ENCODE results near the gene TMEM116.

DNA sequence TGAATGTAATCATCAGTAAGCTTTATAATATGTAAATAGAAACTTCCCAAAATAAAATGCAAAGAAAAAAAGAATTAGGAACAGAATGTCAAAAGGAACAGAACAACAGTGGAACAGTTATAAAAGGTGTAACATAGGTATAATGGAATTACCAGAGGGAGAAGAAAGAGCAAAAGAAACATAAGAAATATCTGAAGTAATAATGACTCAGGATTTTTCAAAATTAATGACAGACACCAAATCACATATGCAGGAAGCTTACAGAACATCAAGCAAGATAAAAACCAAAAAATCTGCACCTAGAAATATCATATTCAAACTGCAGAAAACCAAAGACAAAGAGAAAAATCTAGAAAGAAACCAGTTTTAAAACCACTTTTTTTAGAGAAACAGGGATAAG is 36.1 kb downstream of the TMEM116 start:
- TF ChIP-seq, protein P1, sequence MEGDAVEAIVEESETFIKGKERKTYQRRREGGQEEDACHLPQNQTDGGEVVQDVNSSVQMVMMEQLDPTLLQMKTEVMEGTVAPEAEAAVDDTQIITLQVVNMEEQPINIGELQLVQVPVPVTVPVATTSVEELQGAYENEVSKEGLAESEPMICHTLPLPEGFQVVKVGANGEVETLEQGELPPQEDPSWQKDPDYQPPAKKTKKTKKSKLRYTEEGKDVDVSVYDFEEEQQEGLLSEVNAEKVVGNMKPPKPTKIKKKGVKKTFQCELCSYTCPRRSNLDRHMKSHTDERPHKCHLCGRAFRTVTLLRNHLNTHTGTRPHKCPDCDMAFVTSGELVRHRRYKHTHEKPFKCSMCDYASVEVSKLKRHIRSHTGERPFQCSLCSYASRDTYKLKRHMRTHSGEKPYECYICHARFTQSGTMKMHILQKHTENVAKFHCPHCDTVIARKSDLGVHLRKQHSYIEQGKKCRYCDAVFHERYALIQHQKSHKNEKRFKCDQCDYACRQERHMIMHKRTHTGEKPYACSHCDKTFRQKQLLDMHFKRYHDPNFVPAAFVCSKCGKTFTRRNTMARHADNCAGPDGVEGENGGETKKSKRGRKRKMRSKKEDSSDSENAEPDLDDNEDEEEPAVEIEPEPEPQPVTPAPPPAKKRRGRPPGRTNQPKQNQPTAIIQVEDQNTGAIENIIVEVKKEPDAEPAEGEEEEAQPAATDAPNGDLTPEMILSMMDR (IDR thresholded peaks at IDR 0.05): no peak
- TF ChIP-seq POLR2A (IDR thresholded peaks at IDR 0.05) (no peak), EP300 (IDR thresholded peaks at IDR 0.05) (no peak), POLR2AphosphoS5 (IDR thresholded peaks at IDR 0.05) (no peak)

All from sigmoid colon (tissue), 4 donors.